OCI-LY7 (cell line): Measurements from ENCODE around the gene VDR.

ENCODE experiments used
- CTCF ChIP-seq: fragments of 200-600 bp; sonication (generic); conservative IDR thresholded peaks from 2 replicates; pipeline ENCODE4 v1.5.1; 2014; ENCODE audit warnings: mild to moderate bottlenecking, antibody characterized with exemption, low read length, moderate library complexity, mixed read lengths
- EZH2phosphoT487 ChIP-seq: fragments of 200-600 bp; sonication (generic); IDR thresholded peaks from 2 replicates; pipeline ENCODE4 v1.6.1; 2018; ENCODE audit warnings: low read depth, borderline replicate concordance, mild to moderate bottlenecking, mixed run types, antibody characterized with exemption, low read length, moderate library complexity, mixed read lengths

GRCh38 chr12:47797441-47797840 lies 107.4 kb downstream of the VDR start:
- TF ChIP-seq CTCF (peak; percentile 87), EZH2phosphoT487 (no peak)
